Glomerular visceral epithelial cell (primary cell): ENCODE measurements around the gene SPECC1.
A peak's percentile ranks its signal among the peaks of the same experiment; 100 is the strongest.
"Not testable (repeated sequence)": the region's sequence is repeated elsewhere in the genome, so short reads cannot be mapped to it uniquely, and the experiment has no call there.

Experiments used
- DNase-seq: peaks from one replicate; pipeline ENCODE4 v3.0.0-alpha.2; 2016; ENCODE audit errors: extremely low spot score

The SPECC1 gene

GRCh38 chr17:20010936-20011335 is 1.8 kb downstream of the SPECC1 start:
- DNase-seq, result no peak

- no peak for DNase-seq
Observed at GRCh38 chr17:20012017-20012536, 2.9 kb downstream of the SPECC1 start.

GRCh38 chr17:20016475-20016992 is 7.4 kb downstream of the SPECC1 start:
- DNase-seq, result not testable (repeated sequence)

- DNase-seq, result no peak
Observed at GRCh38 chr17:20022701-20023100, 13.5 kb downstream of the SPECC1 start.

GRCh38 chr17:20026960-20027359 is 17.8 kb downstream of the SPECC1 start:
- DNase-seq, result no peak

GRCh38 chr17:20028443-20028842 is 19.3 kb downstream of the SPECC1 start:
- no peak for DNase-seq

GRCh38 chr17:20032636-20033035 is 23.5 kb downstream of the SPECC1 start:
- no peak for DNase-seq

- no peak for DNase-seq
Observed at GRCh38 chr17:20033415-20033814, 24.3 kb downstream of the SPECC1 start.

GRCh38 chr17:20035501-20035900 is 26.3 kb downstream of the SPECC1 start:
- DNase-seq, result no peak

- not testable (repeated sequence) for DNase-seq
Observed at GRCh38 chr17:20037286-20037685, 28.1 kb downstream of the SPECC1 start.

- DNase-seq, result no peak
Observed at GRCh38 chr17:20039037-20039436, 29.9 kb downstream of the SPECC1 start.

- no peak for DNase-seq
Observed at GRCh38 chr17:20040216-20040615, 31.1 kb downstream of the SPECC1 start.

- no peak for DNase-seq
Observed at GRCh38 chr17:20043021-20043420, 33.9 kb downstream of the SPECC1 start.

GRCh38 chr17:20045476-20045875 is 36.3 kb downstream of the SPECC1 start:
- DNase-seq, result no peak

- no peak for DNase-seq
Observed at GRCh38 chr17:20046629-20047028, 37.5 kb downstream of the SPECC1 start.

- no peak for DNase-seq
Observed at GRCh38 chr17:20051624-20052023, 42.5 kb downstream of the SPECC1 start.

GRCh38 chr17:20053361-20053964 is 44.3 kb downstream of the SPECC1 start:
- no peak for DNase-seq

- no peak for DNase-seq
Observed at GRCh38 chr17:20059728-20060188, 50.6 kb downstream of the SPECC1 start.

GRCh38 chr17:20063665-20064648 is 54.8 kb downstream of the SPECC1 start:
- DNase-seq, result peak; percentile 87

- DNase-seq, result peak; percentile 85
Observed at GRCh38 chr17:20066253-20066652, 57.1 kb downstream of the SPECC1 start.

- DNase-seq, result no peak
Observed at GRCh38 chr17:20067711-20068110, 58.6 kb downstream of the SPECC1 start.

GRCh38 chr17:20068445-20068844 is 59.3 kb downstream of the SPECC1 start:
- no peak for DNase-seq
